GM12873 (cell line): Measurements from ENCODE around the gene C10orf62.

Experiments
- CTCF ChIP-seq: IDR thresholded peaks from 2 replicates; pipeline ENCODE4 v1.5.1; 2012; ENCODE audit warnings: low read depth, mild to moderate bottlenecking, moderate library complexity, low read length, control low read depth; ENCODE audit not compliant: insufficient read depth; ENCODE audit errors: missing control alignments

C10orf62 gene

GRCh38 chr10:97590082-97590747, 694 bp downstream of the C10orf62 start:
- TF ChIP-seq CTCF = no peak

GRCh38 chr10:97590748-97591495, 1.4 kb downstream of the C10orf62 start:
- TF ChIP-seq CTCF = no peak

GRCh38 chr10:97593421-97593820, 3.9 kb downstream of the C10orf62 start:
- no peak for TF ChIP-seq CTCF

GRCh38 chr10:97596101-97597082, 6.9 kb downstream of the C10orf62 start:
- TF ChIP-seq CTCF = no peak

DNA sequence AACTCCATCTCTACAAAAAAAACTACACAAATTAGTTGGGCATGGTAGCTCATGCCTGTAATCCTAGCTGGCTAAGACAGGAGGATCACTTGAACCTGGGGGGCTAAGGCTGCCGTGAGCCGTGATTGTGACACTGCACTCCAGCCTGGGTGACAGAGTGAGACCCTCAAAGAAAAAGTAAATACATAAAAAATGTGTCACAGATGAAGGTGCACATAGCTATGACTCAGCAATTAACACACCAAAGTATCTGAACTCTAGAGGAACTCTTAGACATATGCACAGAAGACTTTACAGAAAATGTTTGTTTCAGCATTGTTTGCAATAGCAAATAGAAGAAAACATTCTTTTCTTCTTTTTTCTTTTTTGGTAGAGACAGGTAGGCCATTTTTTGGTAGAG, 8.3 kb downstream of the C10orf62 start:
- no peak for TF ChIP-seq CTCF

DNA sequence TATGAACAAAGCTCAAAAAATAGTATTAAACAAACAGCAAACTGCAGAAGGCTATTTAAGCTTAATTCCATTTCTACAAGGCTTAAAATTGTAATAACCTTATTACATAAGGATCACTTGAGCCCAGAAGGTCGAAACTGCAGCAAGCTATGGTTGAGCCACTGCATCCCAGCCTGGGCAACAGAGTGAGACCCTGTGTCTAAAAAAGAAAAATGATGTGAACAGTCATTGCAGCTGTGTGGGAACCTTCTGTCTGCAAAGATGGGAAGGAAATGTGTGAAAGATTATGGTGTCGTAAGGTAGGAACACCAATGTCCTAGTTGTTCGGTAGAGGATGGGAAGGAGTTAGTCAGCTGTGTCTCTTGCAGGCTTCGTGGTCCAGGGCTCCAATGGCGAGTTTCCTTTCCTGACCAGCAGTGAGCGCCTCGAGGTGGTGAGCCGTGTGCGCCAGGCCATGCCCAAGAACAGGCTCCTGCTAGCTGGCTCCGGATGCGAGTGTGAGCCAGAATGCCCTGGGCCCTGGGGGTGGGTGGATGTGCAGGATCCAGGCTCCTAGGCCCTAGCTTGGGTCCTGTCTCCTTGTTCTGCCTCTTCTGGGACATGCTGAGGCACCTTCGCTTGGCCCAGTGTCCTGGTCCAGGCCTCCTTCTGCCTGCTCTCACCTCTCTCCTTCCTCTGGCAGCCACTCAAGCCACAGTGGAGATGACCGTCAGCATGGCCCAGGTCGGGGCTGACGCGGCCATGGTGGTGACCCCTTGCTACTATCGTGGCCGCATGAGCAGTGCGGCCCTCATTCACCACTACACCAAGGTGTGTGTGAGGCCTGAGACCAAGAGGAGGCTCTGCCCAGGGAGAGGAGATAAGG, 9.1 kb downstream of the C10orf62 start:
- no peak for TF ChIP-seq CTCF
